Activated CD4-positive, alpha-beta memory T cell treated with anti-CD3 and anti-CD28 coated beads, Interleukin-2, amount 10 ng/mL, durations not matched to agents 7 days and 5 days (primary cell): Measurements from ENCODE around the gene SCN8A. TPM values are rescaled to one million over a fixed set of nuclear protein-coding genes. Genes with fewer than 3 reads are reported as not detected.
"Not testable (repeated sequence)": the region's sequence is repeated elsewhere in the genome, so short reads cannot be mapped to it uniquely, and the experiment has no call there.

Source experiments
- CTCF ChIA-PET: fragments of 350-600 bp; sonication (Branson Sonifier 250); formaldehyde crosslinking; loops from one replicate; lab custom pipeline; 2021; ENCODE audit warnings: antibody characterized with exemption, inconsistent platforms; lab: Charles Lee
- POLR2A ChIA-PET: fragments of 350-600 bp; sonication (Branson Sonifier 250); formaldehyde crosslinking; loops from one replicate; lab custom pipeline; 2021; ENCODE audit warnings: antibody characterized with exemption; lab: Charles Lee
- DNase-seq: peaks from one replicate; pipeline ENCODE4 v3.0.0-alpha.2; 2020
- H3K27ac Mint-ChIP-seq: one replicate; pipeline ENCODE4 v1.8.0; 2021; ENCODE audit warnings: mild to moderate bottlenecking, mixed read lengths
- H3K27me3 Mint-ChIP-seq: one replicate; pipeline ENCODE4 v1.8.0; 2021; ENCODE audit warnings: mixed read lengths
- H3K36me3 Mint-ChIP-seq: one replicate; pipeline ENCODE4 v1.8.0; 2021; ENCODE audit warnings: low read depth, mixed read lengths
- H3K4me1 Mint-ChIP-seq: one replicate; pipeline ENCODE4 v1.8.0; 2021; ENCODE audit warnings: mixed read lengths
- H3K4me3 Mint-ChIP-seq: one replicate; pipeline ENCODE4 v1.8.0; 2021; ENCODE audit warnings: mild to moderate bottlenecking, mixed read lengths
- H3K9me3 Mint-ChIP-seq: one replicate; pipeline ENCODE4 v1.8.0; 2021; ENCODE audit warnings: mixed read lengths
- total RNA-seq, 2 experiments: library from RNA; stranded (reverse); gene quantifications; one replicate each; pipeline ENCODE4 v1.2.3, GENCODE V29; 2021

The SCN8A gene
- total RNA-seq, 2 experiments from 2014 or later, result 0.33 to 0.58 TPM

DNA sequence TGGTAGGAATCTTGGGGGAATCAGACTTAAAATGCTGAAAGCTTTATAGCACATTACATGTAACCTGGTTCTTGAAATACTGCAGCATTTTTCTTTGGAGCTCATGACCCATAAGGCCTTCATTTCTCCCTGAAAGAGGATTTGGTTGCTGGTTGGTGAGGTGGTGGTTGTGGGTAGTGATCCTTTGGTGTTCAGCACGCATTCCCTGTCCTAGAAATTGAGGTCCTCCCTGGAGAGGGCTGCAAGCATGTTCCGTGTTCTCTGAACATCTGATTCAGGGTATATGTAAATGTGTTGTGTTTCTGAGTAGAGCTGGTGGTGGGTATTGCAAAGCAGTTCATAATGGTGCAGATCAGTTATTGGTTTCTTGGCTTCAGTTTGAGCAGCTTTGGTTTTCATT is 2.0 kb downstream of the SCN8A start:
- H3K27me3 Mint-ChIP-seq, result peaks cover 59% of the 10 kb centered on the region
- DNase-seq, result no peak
- ChIA-PET CTCF (interaction anchor here (0.7 to 0.8 kb wide), 2 partner anchors 11 to 15 kb away, joined by 3 to 5 read pairs; no protein-coding TSS in a partner anchor), POLR2A (interaction anchor here (1.2 kb wide), 1 partner anchor 9 kb away, joined by 3 read pairs; no protein-coding TSS in a partner anchor)
- peaks cover 21% of the 10 kb centered on the region for H3K4me1 Mint-ChIP-seq
- H3K9me3 Mint-ChIP-seq, result no peaks in the 10 kb centered on the region
- H3K27ac Mint-ChIP-seq, result no peak overlapping the region
- no peak overlapping the region for H3K4me3 Mint-ChIP-seq
- H3K36me3 Mint-ChIP-seq, result peaks cover 4% of the 10 kb centered on the region

DNA sequence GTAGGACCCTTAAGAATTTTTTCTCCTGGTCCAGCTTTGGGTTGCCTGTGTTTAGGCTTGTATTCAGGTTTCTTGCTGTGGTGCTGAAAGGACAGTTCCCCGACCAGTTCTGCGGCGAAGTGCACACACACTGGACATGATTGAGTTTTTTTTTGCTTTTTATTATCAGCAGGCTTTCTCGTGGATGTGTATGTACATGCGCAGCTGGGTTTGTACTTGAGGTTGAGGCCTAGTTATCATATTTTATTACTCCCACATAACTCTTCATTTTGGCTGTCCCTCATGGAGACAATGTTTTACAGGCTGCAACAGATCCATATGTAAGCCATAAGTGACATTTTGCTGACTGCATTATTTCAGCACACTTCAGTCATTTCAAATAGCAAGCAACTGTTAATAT is 2.5 kb downstream of the SCN8A start:
- Mint-ChIP-seq H3K4me3 (no peak overlapping the region), H3K27me3 (peaks cover 59% of the 10 kb centered on the region), H3K27ac (no peak overlapping the region), H3K4me1 (peaks cover 21% of the 10 kb centered on the region), H3K9me3 (no peaks in the 10 kb centered on the region), H3K36me3 (peaks cover 4% of the 10 kb centered on the region)
- ChIA-PET CTCF (interaction anchor here (0.7 to 0.8 kb wide), 2 partner anchors 11 to 15 kb away, joined by 3 to 5 read pairs; no protein-coding TSS in a partner anchor), POLR2A (interaction anchor here (1.2 kb wide), 1 partner anchor 9 kb away, joined by 3 read pairs; no protein-coding TSS in a partner anchor)
- DNase-seq, result peak; percentile 44

DNA sequence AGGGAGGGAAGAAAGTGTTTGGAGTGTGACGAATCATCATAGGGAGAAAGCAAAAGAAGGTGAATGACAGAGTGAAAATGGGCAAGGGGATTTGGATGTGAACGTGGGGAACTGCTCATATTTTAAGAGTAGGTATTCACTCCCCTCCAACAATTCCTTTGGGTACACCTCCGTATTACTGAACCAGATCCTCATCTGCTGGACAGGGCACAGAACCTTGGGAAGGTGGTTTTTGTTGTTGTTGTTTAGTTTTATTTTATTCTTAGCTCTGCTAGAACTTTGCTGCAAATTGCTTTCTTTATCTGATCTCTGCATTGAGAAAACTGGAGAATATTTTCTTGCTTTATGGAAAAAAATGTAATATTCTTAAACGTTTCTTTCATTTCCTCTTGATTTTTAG is 7.1 kb downstream of the SCN8A start:
- Mint-ChIP-seq H3K4me3 (no peak overlapping the region), H3K27me3 (peaks cover 52% of the 10 kb centered on the region), H3K36me3 (no peaks in the 10 kb centered on the region), H3K9me3 (no peaks in the 10 kb centered on the region), H3K27ac (no peak overlapping the region), H3K4me1 (no peaks in the 10 kb centered on the region)
- DNase-seq, result no peak
- POLR2A ChIA-PET, result no interaction called here
- CTCF ChIA-PET, result no interaction called here

DNA sequence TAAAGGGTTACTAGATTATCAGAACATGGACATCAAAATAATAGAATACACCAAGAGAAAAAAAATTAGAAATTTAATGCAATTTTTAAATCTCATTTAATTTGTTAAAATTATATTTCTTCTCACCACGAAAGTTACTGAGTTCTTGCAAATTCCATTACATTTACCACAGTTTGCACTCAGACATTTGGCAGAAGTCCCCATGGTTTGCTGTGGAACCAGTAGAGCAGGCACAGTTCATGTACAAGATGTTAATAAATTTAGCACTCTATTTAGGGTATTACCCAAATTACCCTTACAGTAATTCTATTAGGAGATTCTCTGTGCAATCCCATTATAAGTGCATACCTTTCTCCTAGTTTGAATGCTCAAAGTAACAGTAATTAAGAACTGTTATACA is 9.7 kb downstream of the SCN8A start:
- DNase-seq, result no peak
- CTCF ChIA-PET, result no interaction called here
- H3K27me3 Mint-ChIP-seq, result peaks cover 57% of the 10 kb centered on the region
- no peaks in the 10 kb centered on the region for H3K36me3 Mint-ChIP-seq
- no peak overlapping the region for H3K27ac Mint-ChIP-seq
- POLR2A ChIA-PET, result no interaction called here
- no peaks in the 10 kb centered on the region for H3K9me3 Mint-ChIP-seq
- H3K4me1 Mint-ChIP-seq, result no peaks in the 10 kb centered on the region
- H3K4me3 Mint-ChIP-seq, result no peak overlapping the region

DNA sequence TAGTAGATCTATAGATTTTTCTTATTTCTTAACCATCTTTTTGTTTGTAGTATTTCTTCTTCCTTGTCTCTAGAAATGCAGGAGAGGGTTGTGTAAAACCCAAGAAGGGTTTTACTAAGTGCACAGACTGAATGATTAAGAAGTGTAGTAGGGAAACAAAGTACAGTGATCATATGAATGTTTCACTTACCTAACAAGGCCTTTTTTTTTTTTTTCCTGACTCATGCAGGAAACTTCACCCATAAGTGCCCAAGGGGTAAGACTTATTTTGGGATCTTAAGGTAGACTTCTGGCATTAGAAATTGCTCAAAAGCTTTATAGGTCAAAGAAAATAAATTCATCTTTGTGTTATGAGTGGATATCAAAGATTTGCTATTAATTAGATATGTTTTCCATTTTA is 10.2 kb downstream of the SCN8A start:
- ChIA-PET CTCF (no interaction called here), POLR2A (no interaction called here)
- Mint-ChIP-seq H3K36me3 (no peaks in the 10 kb centered on the region), H3K9me3 (no peaks in the 10 kb centered on the region), H3K4me1 (no peaks in the 10 kb centered on the region), H3K27ac (no peak overlapping the region), H3K27me3 (peaks cover 58% of the 10 kb centered on the region), H3K4me3 (no peak overlapping the region)
- no peak for DNase-seq

DNA sequence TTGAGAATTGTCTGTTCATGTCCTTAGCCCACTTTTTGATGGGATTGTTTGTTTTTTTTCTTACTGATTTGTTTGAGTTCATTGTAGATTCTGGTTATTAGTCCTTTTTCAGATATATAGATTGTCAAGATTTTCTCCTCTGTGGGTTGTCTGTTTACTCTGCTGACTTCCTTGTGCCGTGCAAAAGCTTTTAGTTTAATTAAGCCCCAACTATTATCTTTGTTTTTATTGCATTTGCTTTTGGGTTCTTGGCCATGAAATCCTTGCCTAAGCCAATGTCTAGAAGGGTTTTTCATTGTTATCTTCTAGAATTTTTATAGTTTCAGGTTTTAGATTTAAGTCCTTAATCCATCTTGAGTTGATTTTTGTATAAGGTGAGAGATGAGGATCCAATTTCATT is 14.9 kb downstream of the SCN8A start:
- H3K9me3 Mint-ChIP-seq, DNase-seq, POLR2A ChIA-PET, H3K4me3 Mint-ChIP-seq, H3K36me3 Mint-ChIP-seq, H3K4me1 Mint-ChIP-seq, CTCF ChIA-PET, H3K27ac Mint-ChIP-seq: not testable (repeated sequence)
- H3K27me3 Mint-ChIP-seq, result peaks cover 37% of the 10 kb centered on the region

DNA sequence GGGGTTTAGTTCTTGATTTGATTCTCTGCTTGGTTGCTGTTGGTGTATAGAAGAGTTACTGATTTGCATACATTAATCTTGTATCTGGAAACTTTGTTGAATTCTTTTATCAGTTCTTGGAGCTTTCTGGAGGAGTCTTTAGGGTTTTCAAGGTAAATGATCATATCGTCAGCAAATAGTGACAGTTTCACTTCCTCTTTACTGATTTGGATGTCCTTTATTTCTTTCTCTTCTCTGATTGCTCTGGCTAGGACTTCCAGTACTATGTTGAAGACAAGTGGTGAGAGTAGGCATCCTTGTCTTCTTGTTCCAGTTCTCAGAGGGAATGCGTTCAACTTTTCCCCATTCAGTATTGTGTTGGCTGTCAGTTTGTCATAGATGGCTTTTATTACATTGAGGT is 16.2 kb downstream of the SCN8A start:
- H3K36me3 Mint-ChIP-seq, H3K4me1 Mint-ChIP-seq, CTCF ChIA-PET, H3K4me3 Mint-ChIP-seq, H3K9me3 Mint-ChIP-seq, H3K27ac Mint-ChIP-seq, POLR2A ChIA-PET, DNase-seq: not testable (repeated sequence)
- H3K27me3 Mint-ChIP-seq, result peaks cover 30% of the 10 kb centered on the region

DNA sequence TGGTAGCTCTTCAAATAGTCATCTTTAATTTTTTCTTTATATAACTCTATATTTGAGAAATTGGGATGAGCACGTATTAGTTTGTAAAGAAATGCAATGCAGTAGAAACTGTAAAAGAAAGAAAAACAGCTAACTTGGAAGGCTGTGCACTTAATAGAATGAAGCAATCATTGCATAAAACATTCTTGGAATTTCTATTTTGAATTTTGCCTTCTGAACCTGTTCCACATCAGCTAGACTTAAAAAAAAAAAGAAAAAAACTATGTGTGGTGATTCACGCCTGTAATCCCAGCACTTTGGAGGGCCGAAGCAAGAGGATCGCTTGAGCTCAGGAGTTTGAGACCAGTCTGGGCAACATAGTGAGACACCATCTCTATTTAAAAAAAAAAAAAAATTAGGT is 29.4 kb downstream of the SCN8A start:
- no peaks in the 10 kb centered on the region for H3K4me1 Mint-ChIP-seq
- no peak overlapping the region for H3K4me3 Mint-ChIP-seq
- ChIA-PET POLR2A (no interaction called here), CTCF (interaction anchor here (0.7 kb wide), 1 partner anchor 1193 kb away, joined by 3 read pairs; no protein-coding TSS in a partner anchor)
- H3K27ac Mint-ChIP-seq, result no peak overlapping the region
- no peaks in the 10 kb centered on the region for H3K9me3 Mint-ChIP-seq
- DNase-seq, result no peak
- H3K36me3 Mint-ChIP-seq, result no peaks in the 10 kb centered on the region
- H3K27me3 Mint-ChIP-seq, result peaks cover 18% of the 10 kb centered on the region

DNA sequence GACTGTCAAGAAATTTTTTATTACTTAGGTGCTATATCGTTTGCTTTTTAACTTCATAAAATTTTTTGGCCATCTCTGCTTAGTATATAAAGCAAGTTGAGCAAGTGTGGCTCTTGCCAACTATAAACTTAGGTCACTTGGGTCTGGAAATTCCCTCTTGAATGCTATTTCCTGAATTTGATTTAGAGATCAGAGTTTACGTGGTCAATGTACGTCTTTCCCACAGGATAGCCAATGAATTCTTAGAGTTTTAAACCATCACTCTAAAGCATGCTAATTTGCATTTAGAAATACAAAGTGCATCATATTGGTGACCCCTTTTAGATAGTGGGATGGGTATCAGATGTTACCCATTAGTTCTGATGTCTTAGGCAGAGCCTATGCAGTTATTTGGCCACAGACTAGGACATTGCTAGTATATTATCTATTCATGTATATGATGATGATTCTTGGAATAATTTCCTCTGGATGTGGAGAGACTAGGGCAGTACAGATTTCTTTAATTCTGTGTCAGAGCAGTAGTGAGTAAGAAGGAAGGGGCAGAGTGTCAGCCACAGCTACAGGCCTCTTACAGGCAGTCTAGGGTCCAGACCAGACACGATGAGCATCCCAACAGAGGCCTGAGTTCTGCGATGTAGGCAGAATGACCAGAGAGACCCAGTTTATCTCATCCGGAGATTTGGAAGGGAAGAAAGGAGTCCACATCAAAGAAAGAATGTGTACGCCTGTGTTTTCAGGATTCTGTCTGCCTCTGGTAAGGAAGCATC is 30.3 kb downstream of the SCN8A start:
- Mint-ChIP-seq H3K27me3 (peaks cover 25% of the 10 kb centered on the region), H3K9me3 (no peaks in the 10 kb centered on the region), H3K27ac (no peak overlapping the region), H3K4me1 (no peaks in the 10 kb centered on the region), H3K4me3 (no peak overlapping the region), H3K36me3 (no peaks in the 10 kb centered on the region)
- CTCF ChIA-PET, result no interaction called here
- POLR2A ChIA-PET, result no interaction called here
- DNase-seq, result no peak

DNA sequence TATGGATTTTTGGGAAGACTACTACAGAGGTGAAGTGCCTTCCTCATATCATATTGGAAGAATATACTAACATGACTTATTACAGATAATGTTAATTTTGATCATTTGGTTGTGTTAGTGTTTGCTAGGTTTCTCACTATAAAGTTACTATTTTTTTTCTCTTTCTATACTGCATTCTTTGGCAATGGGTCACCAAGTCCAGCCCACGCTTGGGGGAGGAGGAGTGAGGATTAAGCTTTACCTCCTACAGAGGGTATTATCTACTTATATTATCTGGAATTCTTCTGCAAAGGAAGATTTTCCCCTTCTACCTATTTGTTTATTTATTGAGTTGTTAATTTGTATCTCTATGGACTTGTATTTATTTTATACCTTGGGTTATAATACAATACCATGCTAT is 31.5 kb downstream of the SCN8A start:
- POLR2A ChIA-PET, result no interaction called here
- Mint-ChIP-seq H3K27me3 (peaks cover 24% of the 10 kb centered on the region), H3K9me3 (no peaks in the 10 kb centered on the region)

DNA sequence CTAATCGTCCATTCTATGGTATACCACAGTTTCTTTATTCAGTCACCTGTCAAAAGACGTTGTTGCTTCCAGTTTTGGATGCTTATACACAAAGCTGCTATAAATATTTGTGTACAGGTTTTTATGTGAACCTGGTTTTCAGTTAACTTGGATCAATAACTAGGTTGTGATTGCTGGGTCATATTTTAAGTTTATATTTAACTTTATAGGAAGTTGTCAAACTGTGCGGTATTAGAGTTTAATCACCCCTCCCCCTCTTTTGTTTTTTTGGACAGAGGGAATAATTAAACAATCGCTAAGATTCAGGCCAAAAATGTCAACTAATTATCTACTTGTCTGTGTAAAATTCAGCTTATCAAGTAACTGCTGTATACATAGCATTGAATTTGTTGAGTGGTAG is 34.3 kb downstream of the SCN8A start:
- POLR2A ChIA-PET, result no interaction called here
- Mint-ChIP-seq H3K4me1 (no peaks in the 10 kb centered on the region), H3K27ac (no peak overlapping the region), H3K4me3 (no peak overlapping the region), H3K27me3 (peaks cover 30% of the 10 kb centered on the region), H3K36me3 (no peaks in the 10 kb centered on the region), H3K9me3 (no peaks in the 10 kb centered on the region)
- DNase-seq, result no peak
- CTCF ChIA-PET, result no interaction called here

More for the DNA sequence above, 31.5 kb downstream of the SCN8A start:
- no peaks in the 10 kb centered on the region for H3K4me1 Mint-ChIP-seq
- H3K27ac Mint-ChIP-seq, result no peak overlapping the region
- H3K4me3 Mint-ChIP-seq, result no peak overlapping the region
- no peak for DNase-seq
- no peaks in the 10 kb centered on the region for H3K36me3 Mint-ChIP-seq
- CTCF ChIA-PET, result no interaction called here

DNA sequence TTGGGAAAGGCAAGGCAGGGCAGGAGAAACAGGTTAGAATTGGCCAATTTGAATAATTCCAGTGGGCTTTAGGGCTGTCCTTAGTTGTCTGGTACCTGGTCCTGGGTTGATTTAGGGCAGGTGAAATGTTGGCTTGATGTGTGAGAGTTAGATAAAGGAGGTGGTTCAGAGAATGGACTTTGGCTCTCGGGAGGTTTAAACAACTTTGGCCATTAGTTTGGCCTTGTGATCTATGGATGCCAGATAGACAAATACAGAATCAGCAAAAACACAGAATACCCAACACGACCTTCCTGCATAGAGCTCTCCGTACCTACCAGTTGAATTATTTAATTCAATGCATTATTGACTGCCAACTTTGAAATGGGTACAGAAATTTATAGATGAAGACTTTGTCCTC is 35.1 kb downstream of the SCN8A start:
- H3K4me3 Mint-ChIP-seq, result no peak overlapping the region
- ChIA-PET POLR2A (no interaction called here), CTCF (no interaction called here)
- no peaks in the 10 kb centered on the region for H3K4me1 Mint-ChIP-seq
- no peaks in the 10 kb centered on the region for H3K9me3 Mint-ChIP-seq
- no peak for DNase-seq
- no peak overlapping the region for H3K27ac Mint-ChIP-seq
- no peaks in the 10 kb centered on the region for H3K36me3 Mint-ChIP-seq
- H3K27me3 Mint-ChIP-seq, result peaks cover 36% of the 10 kb centered on the region

DNA sequence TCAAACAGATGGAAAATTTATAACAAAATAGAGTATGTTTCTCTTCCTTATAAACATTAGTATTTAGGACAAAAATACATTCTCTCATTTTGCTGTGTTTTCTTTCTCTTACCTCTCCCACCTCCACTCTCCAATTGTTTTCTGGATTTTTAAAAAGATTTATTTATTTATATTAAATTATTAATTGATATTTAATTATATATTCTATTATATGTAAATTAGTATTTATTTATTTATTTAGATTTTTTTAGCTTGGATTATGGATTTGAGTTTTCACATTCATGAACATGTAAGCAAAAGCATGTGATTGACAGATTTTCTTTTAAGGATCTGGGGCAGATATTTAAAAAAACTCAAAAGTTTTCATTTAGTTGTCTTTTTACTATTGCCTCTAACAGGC is 35.6 kb downstream of the SCN8A start:
- ChIA-PET CTCF (no interaction called here), POLR2A (no interaction called here)
- DNase-seq, result no peak
- H3K9me3 Mint-ChIP-seq, result no peaks in the 10 kb centered on the region
- no peak overlapping the region for H3K4me3 Mint-ChIP-seq
- H3K27me3 Mint-ChIP-seq, result peaks cover 36% of the 10 kb centered on the region
- no peaks in the 10 kb centered on the region for H3K36me3 Mint-ChIP-seq
- no peaks in the 10 kb centered on the region for H3K4me1 Mint-ChIP-seq
- no peak overlapping the region for H3K27ac Mint-ChIP-seq
